ENCODE data around the gene UBR1. TPM values are rescaled to one million over a fixed set of nuclear protein-coding genes. Genes with fewer than 3 reads are reported as not detected.
"Not testable (repeated sequence)": the region's sequence is repeated elsewhere in the genome, so short reads cannot be mapped to it uniquely, and the experiment has no call there.

Gene UBR1
- total RNA-seq, 1 donor from 2014 or later, result 48.9 TPM

GRCh38 chr15:43048935-43049334 is 56.9 kb downstream of the UBR1 start:
- no peak for DNase-seq
- intact Hi-C loops (cut with micrococcal nuclease), result no loop called here
- no peak overlapping the region for H3K4me3 Mint-ChIP-seq
- ChIA-PET CTCF (no interaction called here), POLR2A (no interaction called here)
- ATAC-seq (ENCODE audit: low read depth), result no peak
- H3K27ac Mint-ChIP-seq, result no peak overlapping the region
- H3K36me3 Mint-ChIP-seq (ENCODE audit: low read depth), result peaks cover 85% of the 10 kb centered on the region
- no peaks in the 10 kb centered on the region for H3K27me3 Mint-ChIP-seq
- TF ChIP-seq CTCF (IDR thresholded peaks at IDR 0.05), result no peak
- no peaks in the 10 kb centered on the region for H3K9me3 Mint-ChIP-seq
- H3K4me1 Mint-ChIP-seq, result no peaks in the 10 kb centered on the region

- no peak for TF ChIP-seq CTCF (IDR thresholded peaks at IDR 0.05)
- Mint-ChIP-seq H3K9me3 (no peaks in the 10 kb centered on the region), H3K4me1 (no peaks in the 10 kb centered on the region), H3K27ac (no peak overlapping the region), H3K36me3 (ENCODE audit: low read depth) (peaks cover 85% of the 10 kb centered on the region), H3K4me3 (no peak overlapping the region), H3K27me3 (no peaks in the 10 kb centered on the region)
- CTCF ChIA-PET, result no interaction called here
- intact Hi-C loops (cut with micrococcal nuclease), result no loop called here
- DNase-seq (no peak), ATAC-seq (ENCODE audit: low read depth) (no peak)
- POLR2A ChIA-PET, result no interaction called here
Observed at GRCh38 chr15:43046484-43046883, 59.4 kb downstream of the UBR1 start.

- no peak for ATAC-seq (ENCODE audit: low read depth)
- Mint-ChIP-seq H3K36me3 (ENCODE audit: low read depth) (peaks cover 81% of the 10 kb centered on the region), H3K27me3 (no peaks in the 10 kb centered on the region), H3K4me3 (no peak overlapping the region), H3K4me1 (peaks cover 2% of the 10 kb centered on the region), H3K9me3 (no peaks in the 10 kb centered on the region), H3K27ac (no peak overlapping the region)
- no peak for DNase-seq
- no peak for TF ChIP-seq CTCF (IDR thresholded peaks at IDR 0.05)
- ChIA-PET CTCF (interaction anchor here (0.9 kb wide), 1 partner anchor 24 kb away, joined by 3 read pairs; no protein-coding TSS in a partner anchor), POLR2A (no interaction called here)
- intact Hi-C loops (cut with micrococcal nuclease), result no loop called here
Observed at GRCh38 chr15:43042885-43043284, 63.0 kb downstream of the UBR1 start.

- H3K4me1 Mint-ChIP-seq; POLR2A ChIA-PET; CTCF ChIA-PET; intact Hi-C loops (cut with micrococcal nuclease); ATAC-seq (ENCODE audit: low read depth); H3K27ac Mint-ChIP-seq; H3K27me3 Mint-ChIP-seq; H3K9me3 Mint-ChIP-seq; H3K4me3 Mint-ChIP-seq; DNase-seq: not testable (repeated sequence)
- H3K36me3 Mint-ChIP-seq (ENCODE audit: low read depth), result peaks cover 78% of the 10 kb centered on the region
Observed at GRCh38 chr15:43041085-43041484, 64.8 kb downstream of the UBR1 start.

GRCh38 chr15:43035240-43035639 is 70.6 kb downstream of the UBR1 start:
- H3K4me1 Mint-ChIP-seq; CTCF ChIA-PET; H3K27ac Mint-ChIP-seq; ATAC-seq (ENCODE audit: low read depth); H3K4me3 Mint-ChIP-seq; H3K9me3 Mint-ChIP-seq; H3K27me3 Mint-ChIP-seq; DNase-seq; intact Hi-C loops (cut with micrococcal nuclease); POLR2A ChIA-PET: not testable (repeated sequence)
- H3K36me3 Mint-ChIP-seq (ENCODE audit: low read depth), result peaks cover 63% of the 10 kb centered on the region

- H3K9me3 Mint-ChIP-seq, result no peaks in the 10 kb centered on the region
- peaks cover 72% of the 10 kb centered on the region for H3K36me3 Mint-ChIP-seq (ENCODE audit: low read depth)
- H3K27me3 Mint-ChIP-seq, result no peaks in the 10 kb centered on the region
- no peaks in the 10 kb centered on the region for H3K4me1 Mint-ChIP-seq
- no peak overlapping the region for H3K4me3 Mint-ChIP-seq
- CTCF ChIA-PET, result no interaction called here
- no peak for TF ChIP-seq CTCF (IDR thresholded peaks at IDR 0.05)
- ATAC-seq (ENCODE audit: low read depth) (no peak), DNase-seq (no peak)
- POLR2A ChIA-PET, result no interaction called here
- H3K27ac Mint-ChIP-seq, result no peak overlapping the region
- intact Hi-C loops (cut with micrococcal nuclease), result no loop called here
Observed at GRCh38 chr15:43029476-43029875, 76.4 kb downstream of the UBR1 start.
